Liver (tissue), 9 donors: ENCODE measurements around the gene KCNG3. TPM values are rescaled to one million over a fixed set of nuclear protein-coding genes. Genes with fewer than 3 reads are reported as not detected.

Experiments used
- DNase-seq: peaks from one replicate; pipeline ENCODE4 v3.0.0-alpha.2; 2017; ENCODE audit warnings: low spot score
- H3K27ac ChIP-seq, 2 donors: one replicate each; pipeline ENCODE4 v1.7.0; 2013; ENCODE audit warnings: inconsistent platforms in 2 of 2, low read length in 2 of 2, control low read depth in 1 of 2, low read depth in 1 of 2, mild to moderate bottlenecking in 1 of 2
- H3K27me3 ChIP-seq, 4 donors: one replicate each; pipeline versions ENCODE4 v1.6.1 to v1.7.0; 2013; ENCODE audit warnings: low read length in 3 of 4, inconsistent platforms in 1 of 4, mild to moderate bottlenecking in 1 of 4, moderate library complexity in 1 of 4; ENCODE audit not compliant: control insufficient read depth in 4 of 4, insufficient read depth in 4 of 4
- H3K36me3 ChIP-seq, 4 donors: one replicate each; pipeline versions ENCODE4 v1.6.1 to v1.7.0; 2013; ENCODE audit warnings: low read length in 3 of 4, mild to moderate bottlenecking in 3 of 4, low read depth in 1 of 4, moderate library complexity in 1 of 4; ENCODE audit not compliant: control insufficient read depth in 4 of 4, insufficient read depth in 3 of 4
- H3K4me1 ChIP-seq, 4 donors: one replicate each; pipeline versions ENCODE4 v1.6.1 to v1.7.0; 2013; ENCODE audit warnings: low read length in 3 of 4, mild to moderate bottlenecking in 3 of 4, moderate library complexity in 1 of 4; ENCODE audit not compliant: control insufficient read depth in 4 of 4, insufficient read depth in 4 of 4
- H3K4me3 ChIP-seq, 3 donors: one replicate each; pipeline versions ENCODE4 v1.6.1 to v1.7.0; 2013; ENCODE audit warnings: low read length in 3 of 3, control low read depth in 1 of 3, low read depth in 1 of 3, mild to moderate bottlenecking in 1 of 3
- H3K9ac ChIP-seq, 2 donors: one replicate each; pipeline ENCODE4 v1.7.0; 2013; ENCODE audit warnings: low read length in 2 of 2, mild to moderate bottlenecking in 2 of 2, moderate library complexity in 2 of 2, control low read depth in 1 of 2, low read depth in 1 of 2
- H3K9me3 ChIP-seq, 4 donors: one replicate each; pipeline versions ENCODE4 v1.6.1 to v1.7.0; 2013; ENCODE audit warnings: low read length in 3 of 4; ENCODE audit not compliant: control insufficient read depth in 4 of 4
- EGR1 ChIP-seq, 2 donors: IDR thresholded peaks; 2 replicates each; pipeline ENCODE4 v1.6.1; 2016 to 2018; ENCODE audit warnings: antibody characterized with exemption in 2 of 2, low read depth in 2 of 2
- FOXA1 ChIP-seq: IDR thresholded peaks from 2 replicates; pipeline ENCODE4 v1.6.1; 2016; ENCODE audit warnings: antibody characterized with exemption
- FOXA2 ChIP-seq: IDR thresholded peaks from 2 replicates; pipeline ENCODE4 v1.6.1; 2016; ENCODE audit warnings: antibody characterized with exemption
- GABPA ChIP-seq, 2 donors: IDR thresholded peaks in 1 of 2; conservative IDR thresholded peaks in 1 of 2; 2 replicates each; pipeline ENCODE4 v1.6.1; 2016; ENCODE audit warnings: antibody characterized with exemption in 2 of 2, mild to moderate bottlenecking in 1 of 2, moderate library complexity in 1 of 2
- HNF4A ChIP-seq, 2 donors: conservative IDR thresholded peaks; 2 replicates each; pipeline ENCODE4 v1.6.1; 2016; ENCODE audit warnings: antibody characterized with exemption in 2 of 2, mild to moderate bottlenecking in 2 of 2
- HNF4G ChIP-seq: IDR thresholded peaks from 2 replicates; pipeline ENCODE4 v1.6.1; 2016; ENCODE audit warnings: antibody characterized with exemption
- JUND ChIP-seq, 2 donors: IDR thresholded peaks; 2 replicates each; pipeline ENCODE4 v1.6.1; 2016; ENCODE audit warnings: antibody characterized with exemption in 2 of 2
- NR2F2 ChIP-seq: IDR thresholded peaks from 2 replicates; pipeline ENCODE4 v1.6.1; 2016; ENCODE audit warnings: antibody characterized with exemption
- RAD21 ChIP-seq, 2 donors: IDR thresholded peaks; 2 replicates each; pipeline ENCODE4 v1.6.1; 2016; ENCODE audit warnings: antibody characterized with exemption in 2 of 2, mild to moderate bottlenecking in 2 of 2
- RXRA ChIP-seq, 2 donors: IDR thresholded peaks; 2 replicates each; pipeline ENCODE4 v1.6.1; 2017 to 2018; ENCODE audit warnings: antibody characterized with exemption in 2 of 2, mild to moderate bottlenecking in 1 of 2
- SP1 ChIP-seq: IDR thresholded peaks from 2 replicates; pipeline ENCODE4 v1.6.1; 2018; ENCODE audit warnings: antibody characterized with exemption, mild to moderate bottlenecking
- TAF1 ChIP-seq: conservative IDR thresholded peaks from 2 replicates; pipeline ENCODE4 v1.6.1; 2016; ENCODE audit warnings: antibody characterized with exemption, mild to moderate bottlenecking
- YY1 ChIP-seq: IDR thresholded peaks from 2 replicates; pipeline ENCODE4 v1.6.1; 2016; ENCODE audit warnings: antibody characterized with exemption, mild to moderate bottlenecking
- WGBS: extraction: QIAGEN DNeasy Blood & Tissue Kit; methylation state at CpG from one replicate; pipeline ENCODE4 v1.1.7; 2013; 5-methylcytosine and 5-hydroxymethylcytosine counted together
- polyA plus RNA-seq, 2 donors: library from polyadenylated mRNA; stranded (reverse) in 1 of 2; unstranded in 1 of 2; fragments of 200-250 nt in 1 of 2; fragments of >200 nt in 1 of 2; fragmentation: Nextera tagmentation in 1 of 2; extraction: Ambion mirVana in 1 of 2; gene quantifications; one replicate each; pipeline versions ENCODE4 v1.2.1 to v1.2.3, GENCODE V29; 2013 to 2015
- total RNA-seq, 2 donors: library from RNA; depleted of rRNA; stranded (reverse); fragments of >200 nt; gene quantifications; one replicate each; pipeline ENCODE4 v1.2.3, GENCODE V29; 2014
- TF ChIP-seq, protein P1 (sequence below): IDR thresholded peaks from 2 replicates; pipeline ENCODE4 v1.6.1; 2016; ENCODE audit warnings: antibody characterized with exemption, mild to moderate bottlenecking
- TF ChIP-seq, protein P2 (sequence below): fragments of 150-350 bp; IDR thresholded peaks from 2 replicates; pipeline ENCODE4 v1.5.1; 2017; ENCODE audit warnings: improper control_type of control experiment, low read depth, low read length; ENCODE audit not compliant: missing input control
- TF ChIP-seq, protein P3 (sequence below): IDR thresholded peaks from 2 replicates; pipeline ENCODE4 v1.6.1; 2016; ENCODE audit warnings: antibody characterized with exemption
- TF ChIP-seq, protein P4 (sequence below): IDR thresholded peaks from 2 replicates; pipeline ENCODE4 v1.6.1; 2016; ENCODE audit warnings: antibody characterized with exemption
- TF ChIP-seq, protein P5 (sequence below): IDR thresholded peaks from 2 replicates; pipeline ENCODE4 v1.6.1; 2016; ENCODE audit warnings: antibody characterized with exemption
- donor health status: healthy.
- donor health status: healthy.
- donor health status: healthy.
- donor health status: healthy.
- donor health status: healthy.

The KCNG3 gene
- total and polyA plus RNA-seq, 4 donors, result not detected

DNA sequence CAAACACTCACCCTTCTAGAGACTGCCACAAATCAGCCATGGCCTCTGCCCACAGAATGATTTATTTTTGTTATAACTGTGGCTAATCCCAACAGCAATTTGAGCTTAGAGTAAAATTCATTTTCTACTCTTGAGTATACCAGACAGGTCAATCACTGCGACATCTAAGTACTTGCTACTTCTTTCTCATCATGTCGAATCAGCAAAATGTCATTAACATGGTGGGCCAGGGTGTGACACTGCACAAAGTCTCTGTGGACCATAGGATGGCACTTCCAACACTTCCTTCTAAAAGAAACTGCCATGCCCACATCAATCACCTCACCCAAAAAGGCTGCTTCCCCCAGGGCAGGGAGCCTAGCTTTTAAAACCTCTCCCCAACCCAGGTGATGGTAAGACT lies 64.4 kb downstream of the KCNG3 start:
- Histone ChIP-seq H3K27me3 (no peaks in the 10 kb centered on the region), H3K36me3 (no peaks in the 10 kb centered on the region), H3K4me3 (no peak overlapping the region), H3K27ac (no peak overlapping the region), H3K9ac (no peak overlapping the region), H3K4me1 (no peaks in the 10 kb centered on the region), H3K9me3 (no peaks in the 10 kb centered on the region)
- TF ChIP-seq JUND (IDR thresholded peaks at IDR 0.05) (no peak), YY1 (no peak), FOXA1 (no peak), HNF4G (no peak), RAD21 (IDR thresholded peaks at IDR 0.05) (no peak), RXRA (IDR thresholded peaks at IDR 0.05) (no peak), HNF4A (conservative IDR thresholded peaks at IDR 0.05) (no peak), SP1 (no peak), GABPA (IDR thresholded peaks at IDR 0.05 in 1 of 2, conservative IDR thresholded peaks at IDR 0.05 in 1 of 2) (no peak), NR2F2 (no peak), EGR1 (IDR thresholded peaks at IDR 0.05; ENCODE audit: low read depth in 2 of 2) (no peak), FOXA2 (no peak), TAF1 (no peak)
- TF ChIP-seq, protein P1, sequence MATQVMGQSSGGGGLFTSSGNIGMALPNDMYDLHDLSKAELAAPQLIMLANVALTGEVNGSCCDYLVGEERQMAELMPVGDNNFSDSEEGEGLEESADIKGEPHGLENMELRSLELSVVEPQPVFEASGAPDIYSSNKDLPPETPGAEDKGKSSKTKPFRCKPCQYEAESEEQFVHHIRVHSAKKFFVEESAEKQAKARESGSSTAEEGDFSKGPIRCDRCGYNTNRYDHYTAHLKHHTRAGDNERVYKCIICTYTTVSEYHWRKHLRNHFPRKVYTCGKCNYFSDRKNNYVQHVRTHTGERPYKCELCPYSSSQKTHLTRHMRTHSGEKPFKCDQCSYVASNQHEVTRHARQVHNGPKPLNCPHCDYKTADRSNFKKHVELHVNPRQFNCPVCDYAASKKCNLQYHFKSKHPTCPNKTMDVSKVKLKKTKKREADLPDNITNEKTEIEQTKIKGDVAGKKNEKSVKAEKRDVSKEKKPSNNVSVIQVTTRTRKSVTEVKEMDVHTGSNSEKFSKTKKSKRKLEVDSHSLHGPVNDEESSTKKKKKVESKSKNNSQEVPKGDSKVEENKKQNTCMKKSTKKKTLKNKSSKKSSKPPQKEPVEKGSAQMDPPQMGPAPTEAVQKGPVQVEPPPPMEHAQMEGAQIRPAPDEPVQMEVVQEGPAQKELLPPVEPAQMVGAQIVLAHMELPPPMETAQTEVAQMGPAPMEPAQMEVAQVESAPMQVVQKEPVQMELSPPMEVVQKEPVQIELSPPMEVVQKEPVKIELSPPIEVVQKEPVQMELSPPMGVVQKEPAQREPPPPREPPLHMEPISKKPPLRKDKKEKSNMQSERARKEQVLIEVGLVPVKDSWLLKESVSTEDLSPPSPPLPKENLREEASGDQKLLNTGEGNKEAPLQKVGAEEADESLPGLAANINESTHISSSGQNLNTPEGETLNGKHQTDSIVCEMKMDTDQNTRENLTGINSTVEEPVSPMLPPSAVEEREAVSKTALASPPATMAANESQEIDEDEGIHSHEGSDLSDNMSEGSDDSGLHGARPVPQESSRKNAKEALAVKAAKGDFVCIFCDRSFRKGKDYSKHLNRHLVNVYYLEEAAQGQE, result no peak
- TF ChIP-seq, protein P2, sequence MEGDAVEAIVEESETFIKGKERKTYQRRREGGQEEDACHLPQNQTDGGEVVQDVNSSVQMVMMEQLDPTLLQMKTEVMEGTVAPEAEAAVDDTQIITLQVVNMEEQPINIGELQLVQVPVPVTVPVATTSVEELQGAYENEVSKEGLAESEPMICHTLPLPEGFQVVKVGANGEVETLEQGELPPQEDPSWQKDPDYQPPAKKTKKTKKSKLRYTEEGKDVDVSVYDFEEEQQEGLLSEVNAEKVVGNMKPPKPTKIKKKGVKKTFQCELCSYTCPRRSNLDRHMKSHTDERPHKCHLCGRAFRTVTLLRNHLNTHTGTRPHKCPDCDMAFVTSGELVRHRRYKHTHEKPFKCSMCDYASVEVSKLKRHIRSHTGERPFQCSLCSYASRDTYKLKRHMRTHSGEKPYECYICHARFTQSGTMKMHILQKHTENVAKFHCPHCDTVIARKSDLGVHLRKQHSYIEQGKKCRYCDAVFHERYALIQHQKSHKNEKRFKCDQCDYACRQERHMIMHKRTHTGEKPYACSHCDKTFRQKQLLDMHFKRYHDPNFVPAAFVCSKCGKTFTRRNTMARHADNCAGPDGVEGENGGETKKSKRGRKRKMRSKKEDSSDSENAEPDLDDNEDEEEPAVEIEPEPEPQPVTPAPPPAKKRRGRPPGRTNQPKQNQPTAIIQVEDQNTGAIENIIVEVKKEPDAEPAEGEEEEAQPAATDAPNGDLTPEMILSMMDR, result no peak
- TF ChIP-seq, protein P3, sequence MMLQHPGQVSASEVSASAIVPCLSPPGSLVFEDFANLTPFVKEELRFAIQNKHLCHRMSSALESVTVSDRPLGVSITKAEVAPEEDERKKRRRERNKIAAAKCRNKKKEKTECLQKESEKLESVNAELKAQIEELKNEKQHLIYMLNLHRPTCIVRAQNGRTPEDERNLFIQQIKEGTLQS, result no peak
- TF ChIP-seq, protein P4, sequence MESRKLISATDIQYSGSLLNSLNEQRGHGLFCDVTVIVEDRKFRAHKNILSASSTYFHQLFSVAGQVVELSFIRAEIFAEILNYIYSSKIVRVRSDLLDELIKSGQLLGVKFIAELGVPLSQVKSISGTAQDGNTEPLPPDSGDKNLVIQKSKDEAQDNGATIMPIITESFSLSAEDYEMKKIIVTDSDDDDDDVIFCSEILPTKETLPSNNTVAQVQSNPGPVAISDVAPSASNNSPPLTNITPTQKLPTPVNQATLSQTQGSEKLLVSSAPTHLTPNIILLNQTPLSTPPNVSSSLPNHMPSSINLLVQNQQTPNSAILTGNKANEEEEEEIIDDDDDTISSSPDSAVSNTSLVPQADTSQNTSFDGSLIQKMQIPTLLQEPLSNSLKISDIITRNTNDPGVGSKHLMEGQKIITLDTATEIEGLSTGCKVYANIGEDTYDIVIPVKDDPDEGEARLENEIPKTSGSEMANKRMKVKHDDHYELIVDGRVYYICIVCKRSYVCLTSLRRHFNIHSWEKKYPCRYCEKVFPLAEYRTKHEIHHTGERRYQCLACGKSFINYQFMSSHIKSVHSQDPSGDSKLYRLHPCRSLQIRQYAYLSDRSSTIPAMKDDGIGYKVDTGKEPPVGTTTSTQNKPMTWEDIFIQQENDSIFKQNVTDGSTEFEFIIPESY, result no peak
- TF ChIP-seq, protein P5, sequence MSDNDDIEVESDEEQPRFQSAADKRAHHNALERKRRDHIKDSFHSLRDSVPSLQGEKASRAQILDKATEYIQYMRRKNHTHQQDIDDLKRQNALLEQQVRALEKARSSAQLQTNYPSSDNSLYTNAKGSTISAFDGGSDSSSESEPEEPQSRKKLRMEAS, result no peak
- no peak for DNase-seq
- 95% methylated on average over 2 of the region's 2 CpGs for WGBS
